Measurements from ENCODE around the gene TIMM50.

DNA sequence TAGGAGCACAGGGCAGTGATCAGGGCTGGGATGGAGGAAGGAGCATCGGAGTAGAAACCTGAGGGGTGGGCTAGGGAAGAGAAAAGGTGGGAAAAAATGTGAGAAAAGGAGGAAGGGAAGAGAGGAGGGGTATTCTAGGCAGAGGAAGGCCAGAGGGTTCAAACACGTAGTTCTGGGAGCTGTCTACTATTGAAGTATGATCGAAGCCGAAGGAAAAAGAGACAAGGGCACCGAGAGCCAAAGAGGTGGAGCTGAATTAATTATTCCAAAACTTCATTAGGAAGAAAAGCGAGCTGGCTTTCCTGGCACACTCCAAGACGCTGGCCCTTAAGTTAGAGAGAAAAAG lies 25.9 kb downstream of the TIMM50 start:
- TF ChIP-seq, protein P1, sequence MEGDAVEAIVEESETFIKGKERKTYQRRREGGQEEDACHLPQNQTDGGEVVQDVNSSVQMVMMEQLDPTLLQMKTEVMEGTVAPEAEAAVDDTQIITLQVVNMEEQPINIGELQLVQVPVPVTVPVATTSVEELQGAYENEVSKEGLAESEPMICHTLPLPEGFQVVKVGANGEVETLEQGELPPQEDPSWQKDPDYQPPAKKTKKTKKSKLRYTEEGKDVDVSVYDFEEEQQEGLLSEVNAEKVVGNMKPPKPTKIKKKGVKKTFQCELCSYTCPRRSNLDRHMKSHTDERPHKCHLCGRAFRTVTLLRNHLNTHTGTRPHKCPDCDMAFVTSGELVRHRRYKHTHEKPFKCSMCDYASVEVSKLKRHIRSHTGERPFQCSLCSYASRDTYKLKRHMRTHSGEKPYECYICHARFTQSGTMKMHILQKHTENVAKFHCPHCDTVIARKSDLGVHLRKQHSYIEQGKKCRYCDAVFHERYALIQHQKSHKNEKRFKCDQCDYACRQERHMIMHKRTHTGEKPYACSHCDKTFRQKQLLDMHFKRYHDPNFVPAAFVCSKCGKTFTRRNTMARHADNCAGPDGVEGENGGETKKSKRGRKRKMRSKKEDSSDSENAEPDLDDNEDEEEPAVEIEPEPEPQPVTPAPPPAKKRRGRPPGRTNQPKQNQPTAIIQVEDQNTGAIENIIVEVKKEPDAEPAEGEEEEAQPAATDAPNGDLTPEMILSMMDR (IDR thresholded peaks at IDR 0.05; ENCODE audit: insufficient read depth, low read depth, low read length): no peak
- no peak for TF ChIP-seq EZH2 (IDR thresholded peaks at IDR 0.05; ENCODE audit: insufficient read depth, low read length)

All from astrocyte (in vitro differentiated cells and primary cell).